PC-9 (cell line): ENCODE results near the gene FREM2. TPM values are rescaled to one million over a fixed set of nuclear protein-coding genes. Genes with fewer than 3 reads are reported as not detected.
A peak's percentile ranks its signal among the peaks of the same experiment; 100 is the strongest.

Experiments
- BruUV-seq: library from RNA; stranded (reverse); fragments of 400-500 nt; replicated peaks from 2 replicates; lab custom pipeline; 2021; lab: Mats Ljungman, UMichigan
- CTCF ChIA-PET: fragments of 300-600 bp; sonication (Branson Sonifier 250); formaldehyde crosslinking; loops from one replicate; lab custom pipeline; 2022; ENCODE audit warnings: antibody characterized with exemption; lab: Charles Lee
- POLR2A ChIA-PET: fragments of 300-600 bp; sonication (Branson Sonifier 250); formaldehyde crosslinking; loops from one replicate; lab custom pipeline; 2022; ENCODE audit warnings: antibody characterized with exemption; ENCODE audit not compliant: unreplicated experiment; lab: Charles Lee
- DNase-seq, 2 experiments: peaks; one replicate each; pipeline versions ENCODE4 v3.0.0 to v3.0.0-alpha.2; 2015 to 2022; ENCODE audit warnings: mixed read lengths in 1 of 2
- H2AFZ ChIP-seq: fragments of 200-600 bp; sonication (generic); 2 replicates; pipeline ENCODE4 v1.8.1; 2017; ENCODE audit warnings: antibody characterized with exemption
- H3F3A ChIP-seq: fragments of 200-600 bp; sonication (generic); 2 replicates; pipeline ENCODE4 v1.8.1; 2017; ENCODE audit warnings: antibody characterized with exemption, mild to moderate bottlenecking, low read depth; ENCODE audit not compliant: insufficient read depth
- H3K27ac ChIP-seq: fragments of 200-600 bp; sonication (generic); 2 replicates; pipeline ENCODE4 v1.6.1; 2016; ENCODE audit warnings: mixed run types
- H3K27me3 ChIP-seq: fragments of 200-600 bp; sonication (generic); 2 replicates; pipeline ENCODE4 v1.6.1; 2016; ENCODE audit warnings: low read depth, mixed run types; ENCODE audit not compliant: insufficient read depth
- H3K36me3 ChIP-seq: fragments of 200-600 bp; sonication (generic); 2 replicates; pipeline ENCODE4 v1.6.1; 2016; ENCODE audit warnings: low read depth, mixed run types
- H3K4me1 ChIP-seq: fragments of 200-600 bp; sonication (generic); replicated peaks from 2 replicates; pipeline ENCODE4 v1.6.1; 2016; ENCODE audit warnings: mixed run types; ENCODE audit not compliant: insufficient read depth
- H3K4me2 ChIP-seq: fragments of 200-600 bp; sonication (generic); 2 replicates; pipeline ENCODE4 v1.6.1; 2017; ENCODE audit warnings: mixed run types
- H3K4me3 ChIP-seq: fragments of 200-600 bp; sonication (generic); 2 replicates; pipeline ENCODE4 v1.6.1; 2016; ENCODE audit warnings: mixed run types
- H3K79me2 ChIP-seq: fragments of 200-600 bp; sonication (generic); 2 replicates; pipeline ENCODE4 v1.6.1; 2017; ENCODE audit warnings: low read depth, mixed run types
- H3K9me2 ChIP-seq: fragments of 200-600 bp; sonication (generic); 2 replicates; pipeline ENCODE4 v1.8.1; 2017; ENCODE audit warnings: mild to moderate bottlenecking; ENCODE audit not compliant: insufficient read depth
- H3K9me3 ChIP-seq: fragments of 200-600 bp; sonication (generic); 2 replicates; pipeline ENCODE4 v1.8.1; 2016; ENCODE audit warnings: low read depth; ENCODE audit not compliant: insufficient read depth
- H4K20me1 ChIP-seq: fragments of 200-600 bp; sonication (generic); 2 replicates; pipeline ENCODE4 v1.8.1; 2017; ENCODE audit not compliant: insufficient read depth
- CTCF ChIP-seq: fragments of 200-600 bp; sonication (generic); conservative IDR thresholded peaks from 2 replicates; pipeline ENCODE4 v1.6.1; 2017; ENCODE audit warnings: mixed run types, antibody characterized with exemption, mild to moderate bottlenecking, moderate library complexity
- EZH2 ChIP-seq: fragments of 200-600 bp; sonication (generic); IDR thresholded peaks from 2 replicates; pipeline ENCODE4 v1.8.0; 2017; ENCODE audit warnings: antibody characterized with exemption, low read depth
- intact Hi-C: fragments of 100-400 bp; cut with micrococcal nuclease; formaldehyde crosslinking; loops from one replicate; pipeline ENCODE4 v1.10.0; 2022; ENCODE audit not compliant: unreplicated experiment
- total RNA-seq: library from RNA; stranded (reverse); gene quantifications from 2 replicates; pipeline ENCODE4 v1.2.3, GENCODE V29; 2021

The FREM2 gene
- total RNA-seq, 1 experiment from 2014 or later = 0.65 TPM

- Histone ChIP-seq H3K36me3 (no peaks in the 10 kb centered on the region), H3K9me2 (no peaks in the 10 kb centered on the region), H3K79me2 (no peaks in the 10 kb centered on the region), H3K27me3 (no peaks in the 10 kb centered on the region; the same call in 1 of the 2 replicates), H3K9me3 (no peaks in the 10 kb centered on the region), H2AFZ (no peak overlapping the region), H3F3A (no peaks in the 10 kb centered on the region), H3K4me1 (no peaks in the 10 kb centered on the region), H3K4me2 (no peak overlapping the region), H3K4me3 (no peak overlapping the region), H3K27ac (no peak overlapping the region), H4K20me1 (no peaks in the 10 kb centered on the region)
- intact Hi-C loops = no loop called here
- no TSS peak for BruUV-seq
- ChIA-PET POLR2A (no interaction called here), CTCF (no interaction called here)
- no peak for TF ChIP-seq EZH2
- no peak for TF ChIP-seq CTCF
- no peak for DNase-seq
Observed at GRCh38 chr13:38758277-38758676, 71.4 kb downstream of the FREM2 start.

- BruUV-seq = no TSS peak
- H3K4me1 ChIP-seq = 0 out of 2 replicates have a peak, but pooled peaks cover 7% of the 10 kb centered on the region
- no peaks in the 10 kb centered on the region for H4K20me1 ChIP-seq
- no peaks in the 10 kb centered on the region for H3K79me2 ChIP-seq
- H3K9me2 ChIP-seq = no peaks in the 10 kb centered on the region
- H3K9me3 ChIP-seq = no peaks in the 10 kb centered on the region
- no peak overlapping the region for H3K4me2 ChIP-seq
- no peak overlapping the region for H3K27ac ChIP-seq
- no peaks in the 10 kb centered on the region for H3F3A ChIP-seq
- no peak overlapping the region for H3K4me3 ChIP-seq
- H3K27me3 ChIP-seq = no peaks in the 10 kb centered on the region; the same call in 1 of the 2 replicates
- TF ChIP-seq CTCF (no peak), EZH2 (no peak)
- H2AFZ ChIP-seq = no peak overlapping the region
- ChIA-PET CTCF (interaction anchor here (0.5 kb wide), 1 partner anchor 1227 kb away, joined by 5 read pairs; no protein-coding TSS in a partner anchor), POLR2A (no interaction called here)
- DNase-seq = no peak
- intact Hi-C loops = no loop called here
- no peaks in the 10 kb centered on the region for H3K36me3 ChIP-seq
Observed at GRCh38 chr13:38759390-38759789, 72.5 kb downstream of the FREM2 start.

- Histone ChIP-seq H3K4me3 (no peak overlapping the region), H4K20me1 (no peaks in the 10 kb centered on the region), H3K36me3 (no peaks in the 10 kb centered on the region), H3K79me2 (no peaks in the 10 kb centered on the region), H3K4me1 (0 out of 2 replicates have a peak, but pooled peaks cover 7% of the 10 kb centered on the region), H2AFZ (0 out of 2 replicates have a peak overlapping the region, but pooled peaks have one; percentile 52), H3K27ac (no peak overlapping the region), H3K4me2 (no peak overlapping the region), H3K27me3 (no peaks in the 10 kb centered on the region), H3F3A (no peaks in the 10 kb centered on the region), H3K9me3 (no peaks in the 10 kb centered on the region), H3K9me2 (no peaks in the 10 kb centered on the region)
- ChIA-PET CTCF (interaction anchor here (0.6 to 1.0 kb wide), 3 partner anchors 32 to 78 kb away, joined by 3 to 4 read pairs (median 3); no protein-coding TSS in a partner anchor), POLR2A (no interaction called here)
- peak in 1 of 2 experiments; percentile 38 for DNase-seq
- BruUV-seq = no TSS peak
- TF ChIP-seq CTCF = peak; percentile 65
- no peak for TF ChIP-seq EZH2
- intact Hi-C loops = loop anchor here (5.0 to 10.0 kb wide), 2 partner anchors 151 to 891 kb away; no protein-coding TSS in a partner anchor
Observed at GRCh38 chr13:38763446-38764381, 76.8 kb downstream of the FREM2 start.
